ENCODE measurements around the gene NME9.

The NME9 gene

DNA sequence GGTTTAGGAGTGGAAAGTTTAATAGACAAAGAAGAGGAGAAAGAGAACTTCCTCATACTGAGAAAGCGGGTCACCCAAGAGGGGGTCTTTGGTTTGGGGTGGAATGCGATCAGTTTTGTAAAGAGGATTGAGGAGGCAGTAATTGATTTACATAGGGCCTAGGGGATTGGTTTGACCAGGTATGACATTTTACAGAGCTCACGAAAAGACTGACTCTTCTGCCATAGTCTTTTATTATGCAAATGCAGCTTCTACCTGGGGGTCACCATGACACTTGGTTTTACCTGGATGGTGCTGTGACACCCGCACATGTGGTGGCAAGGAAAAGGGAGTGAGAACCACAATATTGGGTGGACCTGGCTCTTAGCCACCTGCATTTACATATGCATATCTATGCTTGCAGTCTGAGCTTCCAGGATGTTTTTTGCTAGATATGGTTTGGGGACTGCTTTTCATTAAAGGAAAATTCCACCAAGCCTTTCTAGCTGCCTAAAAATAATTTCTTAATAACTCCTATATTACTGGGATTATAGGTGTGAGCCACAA, 6.9 kb upstream of the NME9 start:
- no peak overlapping the region for H3K27ac ChIP-seq (ENCODE audit: low read length)
- H3K4me2 ChIP-seq (ENCODE audit: low read depth, low read length), result no peak overlapping the region
- H4K20me1 ChIP-seq (ENCODE audit: insufficient read depth, low read length), result no peaks in the 10 kb centered on the region
- TF ChIP-seq, protein P1, sequence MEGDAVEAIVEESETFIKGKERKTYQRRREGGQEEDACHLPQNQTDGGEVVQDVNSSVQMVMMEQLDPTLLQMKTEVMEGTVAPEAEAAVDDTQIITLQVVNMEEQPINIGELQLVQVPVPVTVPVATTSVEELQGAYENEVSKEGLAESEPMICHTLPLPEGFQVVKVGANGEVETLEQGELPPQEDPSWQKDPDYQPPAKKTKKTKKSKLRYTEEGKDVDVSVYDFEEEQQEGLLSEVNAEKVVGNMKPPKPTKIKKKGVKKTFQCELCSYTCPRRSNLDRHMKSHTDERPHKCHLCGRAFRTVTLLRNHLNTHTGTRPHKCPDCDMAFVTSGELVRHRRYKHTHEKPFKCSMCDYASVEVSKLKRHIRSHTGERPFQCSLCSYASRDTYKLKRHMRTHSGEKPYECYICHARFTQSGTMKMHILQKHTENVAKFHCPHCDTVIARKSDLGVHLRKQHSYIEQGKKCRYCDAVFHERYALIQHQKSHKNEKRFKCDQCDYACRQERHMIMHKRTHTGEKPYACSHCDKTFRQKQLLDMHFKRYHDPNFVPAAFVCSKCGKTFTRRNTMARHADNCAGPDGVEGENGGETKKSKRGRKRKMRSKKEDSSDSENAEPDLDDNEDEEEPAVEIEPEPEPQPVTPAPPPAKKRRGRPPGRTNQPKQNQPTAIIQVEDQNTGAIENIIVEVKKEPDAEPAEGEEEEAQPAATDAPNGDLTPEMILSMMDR (IDR thresholded peaks at IDR 0.05; ENCODE audit: low read length), result no peak
- no peak for TF ChIP-seq EZH2phosphoT487 (IDR thresholded peaks at IDR 0.05; ENCODE audit: low read length)
- TF ChIP-seq EZH2 (optimal IDR thresholded peaks at IDR 0.05; ENCODE audit: low read depth, low read length), result no peak
- H3K9me2 ChIP-seq (replicated peaks; ENCODE audit: insufficient read depth, low read length), result no peaks in the 10 kb centered on the region
- H3K36me3 ChIP-seq (replicated peaks; ENCODE audit: insufficient read depth, low read length), result no peaks in the 10 kb centered on the region
- no peaks in the 10 kb centered on the region for H3F3A ChIP-seq (ENCODE audit: insufficient read depth, low read length)
- H3K4me3 ChIP-seq (ENCODE audit: low read length), result no peak overlapping the region
- H3K27me3 ChIP-seq (replicated peaks; ENCODE audit: insufficient read depth, low read length), result no peaks in the 10 kb centered on the region
- H3K4me1 ChIP-seq (ENCODE audit: low read length), result no peaks in the 10 kb centered on the region
- no peak overlapping the region for H2AFZ ChIP-seq (ENCODE audit: low read length)
- DNase-seq, result no peak
- no peaks in the 10 kb centered on the region for H3K9me3 ChIP-seq (replicated peaks; ENCODE audit: insufficient read depth, low read length)
- H3K79me2 ChIP-seq (ENCODE audit: low read length), result no peaks in the 10 kb centered on the region
- no peak overlapping the region for H3K9ac ChIP-seq (ENCODE audit: low read length)

DNA sequence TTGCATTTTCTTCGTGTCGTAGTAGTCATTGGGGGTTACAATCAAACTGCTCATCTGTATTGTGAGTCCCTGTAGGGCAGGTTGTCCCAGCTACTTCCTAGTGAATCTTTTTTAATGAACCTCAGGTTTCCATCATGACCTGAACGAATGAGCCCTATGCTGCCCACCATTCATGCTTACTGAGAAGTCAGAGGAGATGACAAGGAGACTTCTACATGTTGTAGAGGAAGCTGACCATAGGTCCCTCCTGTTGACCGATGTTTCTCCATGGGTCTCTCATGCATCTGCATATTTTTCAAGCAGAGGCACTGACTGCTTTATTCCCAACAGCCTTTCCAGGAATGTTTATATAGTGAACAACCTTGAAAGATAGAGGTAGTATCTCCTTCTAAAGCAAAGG, 5.0 kb upstream of the NME9 start:
- H3K4me3 ChIP-seq (ENCODE audit: low read length), result no peak overlapping the region
- no peaks in the 10 kb centered on the region for H3K9me2 ChIP-seq (replicated peaks; ENCODE audit: insufficient read depth, low read length)
- no peak for DNase-seq
- H3K79me2 ChIP-seq (ENCODE audit: low read length), result no peaks in the 10 kb centered on the region
- H3K9me3 ChIP-seq (replicated peaks; ENCODE audit: insufficient read depth, low read length), result no peaks in the 10 kb centered on the region
- H3K27me3 ChIP-seq (replicated peaks; ENCODE audit: insufficient read depth, low read length), result 0 out of 2 replicates have a peak, but pooled peaks cover 9% of the 10 kb centered on the region
- no peak overlapping the region for H3K9ac ChIP-seq (ENCODE audit: low read length)
- no peak overlapping the region for H3K27ac ChIP-seq (ENCODE audit: low read length)
- H3K36me3 ChIP-seq (replicated peaks; ENCODE audit: insufficient read depth, low read length), result no peaks in the 10 kb centered on the region
- TF ChIP-seq EZH2phosphoT487 (IDR thresholded peaks at IDR 0.05; ENCODE audit: low read length) (no peak), EZH2 (optimal IDR thresholded peaks at IDR 0.05; ENCODE audit: low read depth, low read length) (no peak)
- TF ChIP-seq, protein P1 (IDR thresholded peaks at IDR 0.05; ENCODE audit: low read length), result no peak
- H3K4me2 ChIP-seq (ENCODE audit: low read depth, low read length), result no peak overlapping the region
- no peaks in the 10 kb centered on the region for H4K20me1 ChIP-seq (ENCODE audit: insufficient read depth, low read length)
- H2AFZ ChIP-seq (ENCODE audit: low read length), result no peak overlapping the region
- H3F3A ChIP-seq (ENCODE audit: insufficient read depth, low read length), result no peaks in the 10 kb centered on the region
- peaks cover 6% of the 10 kb centered on the region; the same call in 1 of the 2 replicates for H3K4me1 ChIP-seq (ENCODE audit: low read length)

DNA sequence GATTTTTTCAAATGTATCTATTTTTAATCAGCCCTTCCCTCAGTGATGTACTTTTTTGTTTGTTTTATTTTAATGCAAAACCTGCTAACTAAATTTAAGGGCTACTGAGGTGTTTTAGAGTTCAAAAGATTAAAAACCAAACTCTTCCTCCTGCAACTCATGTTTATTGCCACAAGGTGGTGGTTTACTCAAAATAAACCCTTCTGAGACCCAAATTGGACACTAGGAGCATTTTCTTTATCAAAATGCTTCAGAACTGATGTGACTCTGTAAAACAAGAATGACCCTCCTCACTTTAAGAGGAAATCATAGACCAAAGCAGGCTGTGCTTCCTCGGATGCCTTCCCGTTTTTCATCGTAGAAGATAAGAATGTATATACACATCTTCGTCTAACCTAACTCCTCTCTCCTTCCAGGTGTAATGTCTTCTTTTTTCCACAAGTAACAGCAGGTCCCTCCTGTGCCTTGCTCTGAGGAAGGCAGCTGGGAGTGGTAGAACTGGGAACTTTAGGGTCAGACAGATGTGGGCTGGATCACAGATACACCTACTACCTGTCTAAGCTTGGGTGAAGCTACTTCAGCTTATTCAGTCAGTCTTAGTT, 2.9 kb upstream of the NME9 start:
- DNase-seq, result peak; percentile 50
- no peak overlapping the region for H3K9ac ChIP-seq (ENCODE audit: low read length)
- no peaks in the 10 kb centered on the region for H3F3A ChIP-seq (ENCODE audit: insufficient read depth, low read length)
- peaks cover 6% of the 10 kb centered on the region; the same call in 1 of the 2 replicates for H3K4me1 ChIP-seq (ENCODE audit: low read length)
- no peaks in the 10 kb centered on the region for H3K9me2 ChIP-seq (replicated peaks; ENCODE audit: insufficient read depth, low read length)
- no peaks in the 10 kb centered on the region for H3K79me2 ChIP-seq (ENCODE audit: low read length)
- 0 out of 2 replicates have a peak, but pooled peaks cover 9% of the 10 kb centered on the region for H3K27me3 ChIP-seq (replicated peaks; ENCODE audit: insufficient read depth, low read length)
- no peak overlapping the region for H3K4me3 ChIP-seq (ENCODE audit: low read length)
- no peak overlapping the region for H3K4me2 ChIP-seq (ENCODE audit: low read depth, low read length)
- TF ChIP-seq EZH2phosphoT487 (IDR thresholded peaks at IDR 0.05; ENCODE audit: low read length), result no peak
- TF ChIP-seq, protein P1 (IDR thresholded peaks at IDR 0.05; ENCODE audit: low read length), result peak; percentile 57
- TF ChIP-seq EZH2 (optimal IDR thresholded peaks at IDR 0.05; ENCODE audit: low read depth, low read length), result no peak
- no peaks in the 10 kb centered on the region for H4K20me1 ChIP-seq (ENCODE audit: insufficient read depth, low read length)
- no peaks in the 10 kb centered on the region for H3K36me3 ChIP-seq (replicated peaks; ENCODE audit: insufficient read depth, low read length)
- no peak overlapping the region for H2AFZ ChIP-seq (ENCODE audit: low read length)
- H3K9me3 ChIP-seq (replicated peaks; ENCODE audit: insufficient read depth, low read length), result no peaks in the 10 kb centered on the region
- H3K27ac ChIP-seq (ENCODE audit: low read length), result no peak overlapping the region

Data from MM.1S (cell line).